Vagina (tissue), 2 donors: ENCODE data around the gene SLC34A2.

Experiments used
- POLR2A ChIP-seq, 2 donors: fragments of 450-650 bp; IDR thresholded peaks; one replicate each; pipeline ENCODE4 v1.6.1; 2017; ENCODE audit warnings: antibody characterized with exemption in 2 of 2, mild to moderate bottlenecking in 2 of 2, moderate library complexity in 2 of 2
- POLR2AphosphoS5 ChIP-seq, 2 donors: sonication (generic); formaldehyde crosslinking; IDR thresholded peaks; one replicate each; pipeline ENCODE4 v1.9.0; 2017; ENCODE audit warnings: antibody characterized with exemption in 2 of 2, mild to moderate bottlenecking in 2 of 2, low read depth in 1 of 2; ENCODE audit not compliant: insufficient read depth in 1 of 2
- TF ChIP-seq, protein P1 (sequence below), 3 experiments: fragments of 450-650 bp in 2 of 3; fragments of 200-600 bp in 1 of 3; sonication (generic) in 1 of 3; IDR thresholded peaks; one replicate each; pipeline ENCODE4 v1.5.1; 2017 to 2019; ENCODE audit warnings: antibody characterized with exemption in 3 of 3, mild to moderate bottlenecking in 2 of 3, moderate library complexity in 2 of 3

DNA sequence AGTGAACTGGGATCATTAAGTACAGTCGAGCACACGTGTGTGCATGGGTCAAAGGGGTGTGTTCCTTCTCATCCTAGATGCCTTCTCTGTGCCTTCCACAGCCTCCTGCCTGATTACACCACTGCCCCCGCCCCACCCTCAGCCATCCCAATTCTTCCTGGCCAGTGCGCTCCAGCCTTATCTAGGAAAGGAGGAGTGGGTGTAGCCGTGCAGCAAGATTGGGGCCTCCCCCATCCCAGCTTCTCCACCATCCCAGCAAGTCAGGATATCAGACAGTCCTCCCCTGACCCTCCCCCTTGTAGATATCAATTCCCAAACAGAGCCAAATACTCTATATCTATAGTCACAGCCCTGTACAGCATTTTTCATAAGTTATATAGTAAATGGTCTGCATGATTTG lies 22.3 kb downstream of the SLC34A2 start:
- TF ChIP-seq, protein P1, sequence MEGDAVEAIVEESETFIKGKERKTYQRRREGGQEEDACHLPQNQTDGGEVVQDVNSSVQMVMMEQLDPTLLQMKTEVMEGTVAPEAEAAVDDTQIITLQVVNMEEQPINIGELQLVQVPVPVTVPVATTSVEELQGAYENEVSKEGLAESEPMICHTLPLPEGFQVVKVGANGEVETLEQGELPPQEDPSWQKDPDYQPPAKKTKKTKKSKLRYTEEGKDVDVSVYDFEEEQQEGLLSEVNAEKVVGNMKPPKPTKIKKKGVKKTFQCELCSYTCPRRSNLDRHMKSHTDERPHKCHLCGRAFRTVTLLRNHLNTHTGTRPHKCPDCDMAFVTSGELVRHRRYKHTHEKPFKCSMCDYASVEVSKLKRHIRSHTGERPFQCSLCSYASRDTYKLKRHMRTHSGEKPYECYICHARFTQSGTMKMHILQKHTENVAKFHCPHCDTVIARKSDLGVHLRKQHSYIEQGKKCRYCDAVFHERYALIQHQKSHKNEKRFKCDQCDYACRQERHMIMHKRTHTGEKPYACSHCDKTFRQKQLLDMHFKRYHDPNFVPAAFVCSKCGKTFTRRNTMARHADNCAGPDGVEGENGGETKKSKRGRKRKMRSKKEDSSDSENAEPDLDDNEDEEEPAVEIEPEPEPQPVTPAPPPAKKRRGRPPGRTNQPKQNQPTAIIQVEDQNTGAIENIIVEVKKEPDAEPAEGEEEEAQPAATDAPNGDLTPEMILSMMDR (IDR thresholded peaks at IDR 0.05) = no peak
- TF ChIP-seq POLR2A (IDR thresholded peaks at IDR 0.05) (no peak), POLR2AphosphoS5 (IDR thresholded peaks at IDR 0.05; ENCODE audit: insufficient read depth in 1 of 2, low read depth in 1 of 2) (no peak)
